ENCODE results near the gene COMTD1. TPM values are rescaled to one million over a fixed set of nuclear protein-coding genes. Genes with fewer than 3 reads are reported as not detected.
A peak's percentile ranks its signal among the peaks of the same experiment; 100 is the strongest.

The COMTD1 gene
- total RNA-seq (2021): 20.5 and 25.1 TPM in 2 replicates
- Bru-seq, nascent RNA: percentile 44 among the genes with signal in this experiment
- BruChase-seq, experiment 1, labeled RNA remaining after a 2-hour chase: percentile 39 among the genes with signal in this experiment
- percentile 62 among the genes with signal in this experiment for BruChase-seq, experiment 2, labeled RNA remaining after a 6-hour chase
- long read RNA-seq, transcript COMTD1-201 (7 exons, 976 nt): major isoform, 15 of 30 reads
- long read RNA-seq, partial matches to known transcripts: 2 of 30 reads
- long read RNA-seq, other reads (novel, unspliced or antisense): 9 of 30 reads

DNA sequence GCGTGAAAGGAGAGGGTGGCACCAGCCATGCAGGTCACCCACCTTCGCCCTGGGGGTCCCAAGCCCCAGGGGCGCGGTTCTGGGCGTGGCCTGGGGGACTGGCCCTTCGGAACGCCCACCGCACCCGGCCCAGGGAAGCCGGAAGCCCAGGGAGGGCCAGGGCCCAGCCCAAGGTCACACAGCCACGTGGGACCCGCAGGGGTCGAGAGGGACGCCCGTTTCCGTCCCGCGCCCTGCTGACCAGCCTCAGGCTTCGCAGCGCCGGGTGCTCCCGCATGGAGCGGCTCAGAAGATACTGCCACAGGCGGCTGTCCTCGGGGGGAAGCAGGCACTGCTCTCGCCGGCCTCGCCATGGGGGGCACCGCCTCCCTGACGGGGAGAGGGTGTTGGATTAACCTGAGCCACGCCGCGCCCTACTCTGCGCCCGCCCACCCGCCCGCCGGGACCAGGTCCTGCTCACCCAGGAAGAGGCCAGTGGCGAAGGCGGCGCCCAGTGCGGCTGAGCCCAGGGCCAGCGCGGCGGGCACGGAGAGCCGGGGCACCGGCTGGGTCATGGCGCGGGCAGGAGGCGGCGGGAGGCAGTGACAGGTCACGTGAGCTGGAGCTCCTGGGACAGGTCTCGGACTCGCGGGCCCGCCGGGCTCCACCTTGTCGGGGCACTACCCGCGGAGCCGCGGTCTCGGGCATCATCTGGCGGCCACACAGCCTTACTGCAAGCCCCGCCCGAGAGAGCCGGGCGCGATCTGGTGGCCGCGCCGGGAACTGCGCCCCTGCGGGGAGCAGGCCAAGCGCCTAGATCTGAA, at the start of gene COMTD1:
Gene COMTD1, minus strand, starts transcription at position 583 of the 803 bp plus-strand sequence. Its CDS starts 29 bp downstream, at position 554.
- peak within 1 kb of the TSS; percentile 80 for H3K4me3 ChIP-seq
- no peak for TF ChIP-seq EZH2 (IDR thresholded peaks at IDR 0.05; ENCODE audit: low read depth)
- TF ChIP-seq, protein P1, sequence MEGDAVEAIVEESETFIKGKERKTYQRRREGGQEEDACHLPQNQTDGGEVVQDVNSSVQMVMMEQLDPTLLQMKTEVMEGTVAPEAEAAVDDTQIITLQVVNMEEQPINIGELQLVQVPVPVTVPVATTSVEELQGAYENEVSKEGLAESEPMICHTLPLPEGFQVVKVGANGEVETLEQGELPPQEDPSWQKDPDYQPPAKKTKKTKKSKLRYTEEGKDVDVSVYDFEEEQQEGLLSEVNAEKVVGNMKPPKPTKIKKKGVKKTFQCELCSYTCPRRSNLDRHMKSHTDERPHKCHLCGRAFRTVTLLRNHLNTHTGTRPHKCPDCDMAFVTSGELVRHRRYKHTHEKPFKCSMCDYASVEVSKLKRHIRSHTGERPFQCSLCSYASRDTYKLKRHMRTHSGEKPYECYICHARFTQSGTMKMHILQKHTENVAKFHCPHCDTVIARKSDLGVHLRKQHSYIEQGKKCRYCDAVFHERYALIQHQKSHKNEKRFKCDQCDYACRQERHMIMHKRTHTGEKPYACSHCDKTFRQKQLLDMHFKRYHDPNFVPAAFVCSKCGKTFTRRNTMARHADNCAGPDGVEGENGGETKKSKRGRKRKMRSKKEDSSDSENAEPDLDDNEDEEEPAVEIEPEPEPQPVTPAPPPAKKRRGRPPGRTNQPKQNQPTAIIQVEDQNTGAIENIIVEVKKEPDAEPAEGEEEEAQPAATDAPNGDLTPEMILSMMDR (conservative IDR thresholded peaks at IDR 0.05): peak; percentile 99
- peak within 1 kb of the TSS; percentile 97 for H3K4me2 ChIP-seq
- peaks cover 12% of the 10 kb centered on the region; the same call in 1 of the 2 replicates for H3K36me3 ChIP-seq (ENCODE audit: low read depth)
- H3K27ac ChIP-seq: peak within 1 kb of the TSS; percentile 86
- H3K4me1 ChIP-seq (replicated peaks; ENCODE audit: insufficient read depth): peaks cover 37% of the 10 kb centered on the region
- no peaks in the 10 kb centered on the region for H3K27me3 ChIP-seq (ENCODE audit: insufficient read depth, low read depth)
- ChIA-PET POLR2A (ENCODE audit: unreplicated experiment) (interaction anchor here (0.6 to 0.7 kb wide), 3 partner anchors 46 to 471 kb away, joined by 3 to 7 read pairs (median 3); no protein-coding TSS in a partner anchor), CTCF (interaction anchor here (0.6 to 1.9 kb wide), 21 partner anchors 10 to 1645 kb away, joined by 3 to 11 read pairs (median 5); partner anchors contain the start of genes SAMD8 and VDAC2)
- no TSS peak for BruUV-seq (replicated peaks)
- peak within 1 kb of the TSS; percentile 77 for H2AFZ ChIP-seq
- peak; percentile 83 to 98 for DNase-seq
- H3K79me2 ChIP-seq (ENCODE audit: low read depth): peaks cover 40% of the 10 kb centered on the region
- H3K9me3 ChIP-seq (ENCODE audit: insufficient read depth, low read depth): no peaks in the 10 kb centered on the region
- H4K20me1 ChIP-seq (ENCODE audit: insufficient read depth): peaks cover 8% of the 10 kb centered on the region; the same call in 1 of the 2 replicates
- intact Hi-C loops (cut with micrococcal nuclease; ENCODE audit: unreplicated experiment): loop anchor here (2.0 to 10.0 kb wide), 5 partner anchors 59 to 1351 kb away; partner anchors contain the start of gene SAMD8
- H3K9me2 ChIP-seq (ENCODE audit: insufficient read depth): no peaks in the 10 kb centered on the region
- peaks cover 44% of the 10 kb centered on the region for H3F3A ChIP-seq (ENCODE audit: insufficient read depth, low read depth)

DNA sequence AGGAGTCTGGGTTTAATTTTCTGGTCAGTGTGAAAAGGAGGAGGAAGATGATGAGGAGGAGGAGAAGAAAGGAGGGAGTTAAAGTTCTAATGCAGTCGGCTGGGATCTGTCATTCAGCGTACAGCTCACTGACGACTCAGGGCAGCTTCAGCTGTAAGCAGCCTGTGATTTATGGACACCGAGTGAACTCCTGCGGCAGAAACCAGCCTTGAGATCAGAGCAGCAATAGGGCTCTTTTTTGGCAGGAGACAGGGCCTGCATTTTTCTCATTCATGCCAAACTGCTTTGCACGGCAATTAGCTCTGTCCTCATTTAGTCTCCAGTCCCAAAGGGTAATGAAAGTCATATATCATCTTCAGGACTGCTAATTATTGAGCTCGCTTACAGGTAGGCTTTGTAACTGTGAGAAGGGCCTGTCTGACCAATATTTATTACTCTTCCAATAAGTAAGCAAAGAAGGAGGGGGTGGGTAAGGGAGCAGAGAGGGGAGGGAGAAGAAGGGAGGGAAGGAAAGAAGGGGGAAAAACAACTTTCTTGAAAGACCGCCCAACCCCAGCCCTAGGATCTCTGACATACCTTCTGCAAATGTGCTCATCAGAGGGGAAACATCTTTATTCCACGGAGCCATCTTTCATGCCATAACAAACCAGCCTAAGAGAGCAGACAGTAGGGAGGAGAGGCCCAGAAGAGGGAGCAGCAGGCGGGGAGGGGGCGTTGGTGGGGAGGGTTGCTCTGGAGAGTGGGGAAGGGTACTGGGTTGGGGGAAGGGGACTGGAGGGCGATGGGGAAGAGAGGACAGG, 48.1 kb upstream of the COMTD1 start:
- POLR2A ChIA-PET (ENCODE audit: unreplicated experiment): interaction anchor here (0.6 kb wide), 1 partner anchor 89 kb away, joined by 12 read pairs; no protein-coding TSS in a partner anchor
- no peak for TF ChIP-seq EZH2 (IDR thresholded peaks at IDR 0.05; ENCODE audit: low read depth)
- TF ChIP-seq, protein P1 (conservative IDR thresholded peaks at IDR 0.05): no peak
- H2AFZ ChIP-seq: no peak overlapping the region

More for the DNA sequence above, 48.1 kb upstream of the COMTD1 start:
- H3K4me2 ChIP-seq: no peak overlapping the region
- H3K9me3 ChIP-seq (ENCODE audit: insufficient read depth, low read depth): no peaks in the 10 kb centered on the region
- H3K9me2 ChIP-seq (ENCODE audit: insufficient read depth): no peaks in the 10 kb centered on the region
- H3K79me2 ChIP-seq (ENCODE audit: low read depth): no peaks in the 10 kb centered on the region
- no peak overlapping the region for H3K4me3 ChIP-seq
- CTCF ChIA-PET: no interaction called here
- peaks cover 19% of the 10 kb centered on the region for H3K4me1 ChIP-seq (replicated peaks; ENCODE audit: insufficient read depth)
- H3K36me3 ChIP-seq (ENCODE audit: low read depth): 0 out of 2 replicates have a peak, but pooled peaks cover 5% of the 10 kb centered on the region
- H3K27me3 ChIP-seq (ENCODE audit: insufficient read depth, low read depth): no peaks in the 10 kb centered on the region
- BruUV-seq (replicated peaks): no TSS peak
- H3F3A ChIP-seq (ENCODE audit: insufficient read depth, low read depth): peaks cover 8% of the 10 kb centered on the region; the same call in 1 of the 2 replicates
- DNase-seq: no peak
- no peaks in the 10 kb centered on the region for H4K20me1 ChIP-seq (ENCODE audit: insufficient read depth)
- H3K27ac ChIP-seq: no peak overlapping the region
- intact Hi-C loops (cut with micrococcal nuclease; ENCODE audit: unreplicated experiment): no loop called here

Data from PC-9 (cell line).